IPS-11a (cell line): ENCODE results near the gene CCDC178.
"Not testable (repeated sequence)": the region's sequence is repeated elsewhere in the genome, so short reads cannot be mapped to it uniquely, and the experiment has no call there.

Experiments used
- H3K4me3 ChIP-seq: one replicate; pipeline ENCODE4 v1.5.1; 2013; ENCODE audit warnings: low read depth, low read length, control low read depth

Gene CCDC178

GRCh38 chr18:33239298-33239697 is 201.2 kb downstream of the CCDC178 start:
- no peak overlapping the region for H3K4me3 ChIP-seq

- H3K4me3 ChIP-seq = no peak overlapping the region
These were observed 208.2 kb downstream of the CCDC178 start for GRCh38 chr18:33232318-33232626.

- H3K4me3 ChIP-seq = no peak overlapping the region
These were observed 208.8 kb downstream of the CCDC178 start for GRCh38 chr18:33231474-33232317.

GRCh38 chr18:33212363-33212762 is 228.2 kb downstream of the CCDC178 start:
- H3K4me3 ChIP-seq = no peak overlapping the region

GRCh38 chr18:33210575-33211189 is 229.8 kb downstream of the CCDC178 start:
- H3K4me3 ChIP-seq = no peak overlapping the region

GRCh38 chr18:33205777-33206176 is 234.7 kb downstream of the CCDC178 start:
- H3K4me3 ChIP-seq = no peak overlapping the region

GRCh38 chr18:33201509-33201926 is 239.0 kb downstream of the CCDC178 start:
- no peak overlapping the region for H3K4me3 ChIP-seq

GRCh38 chr18:33195795-33196194 is 244.7 kb downstream of the CCDC178 start:
- H3K4me3 ChIP-seq = no peak overlapping the region

- no peak overlapping the region for H3K4me3 ChIP-seq
These were observed 245.7 kb downstream of the CCDC178 start for GRCh38 chr18:33194793-33195192.

- no peak overlapping the region for H3K4me3 ChIP-seq
These were observed 255.6 kb downstream of the CCDC178 start for GRCh38 chr18:33184958-33185357.

GRCh38 chr18:33184175-33184574 is 256.3 kb downstream of the CCDC178 start:
- H3K4me3 ChIP-seq = no peak overlapping the region

- no peak overlapping the region for H3K4me3 ChIP-seq
These were observed 257.4 kb downstream of the CCDC178 start for GRCh38 chr18:33183136-33183535.

GRCh38 chr18:33181016-33181415 is 259.5 kb downstream of the CCDC178 start:
- no peak overlapping the region for H3K4me3 ChIP-seq

GRCh38 chr18:33169218-33169617 is 271.3 kb downstream of the CCDC178 start:
- no peak overlapping the region for H3K4me3 ChIP-seq

- not testable (repeated sequence) for H3K4me3 ChIP-seq
These were observed 276.4 kb downstream of the CCDC178 start for GRCh38 chr18:33164121-33164520.

GRCh38 chr18:33161131-33161530 is 279.4 kb downstream of the CCDC178 start:
- H3K4me3 ChIP-seq = no peak overlapping the region

GRCh38 chr18:33159151-33159550 is 281.4 kb downstream of the CCDC178 start:
- H3K4me3 ChIP-seq = no peak overlapping the region

- no peak overlapping the region for H3K4me3 ChIP-seq
These were observed 282.6 kb downstream of the CCDC178 start for GRCh38 chr18:33157893-33158292.

GRCh38 chr18:33156906-33157470 is 283.5 kb downstream of the CCDC178 start:
- no peak overlapping the region for H3K4me3 ChIP-seq

- H3K4me3 ChIP-seq = no peak overlapping the region
These were observed 286.5 kb downstream of the CCDC178 start for GRCh38 chr18:33154049-33154448.

GRCh38 chr18:33152376-33152775 is 288.1 kb downstream of the CCDC178 start:
- H3K4me3 ChIP-seq = no peak overlapping the region

GRCh38 chr18:33147811-33148210 is 292.7 kb downstream of the CCDC178 start:
- not testable (repeated sequence) for H3K4me3 ChIP-seq
